OCI-LY1 (cell line): ENCODE results near the gene CEP57L1.

Source experiments
- H2AFZ ChIP-seq: fragments of 200-600 bp; sonication (generic), shearing (Covaris generic); 2 replicates; pipeline ENCODE4 v1.6.0; 2014; ENCODE audit warnings: antibody characterized with exemption, mild to moderate bottlenecking, low read length
- H3F3A ChIP-seq: fragments of 200-600 bp; sonication (generic), shearing (Covaris generic); 2 replicates; pipeline ENCODE4 v1.6.0; 2014; ENCODE audit warnings: mild to moderate bottlenecking, antibody characterized with exemption, low read length, moderate library complexity; ENCODE audit not compliant: insufficient read depth
- H3K27ac ChIP-seq: fragments of 200-600 bp; sonication (generic); 2 replicates; pipeline ENCODE4 v1.5.1; 2014; ENCODE audit warnings: low read length, mixed run types, mild to moderate bottlenecking, low read depth; ENCODE audit not compliant: poor library complexity, severe bottlenecking
- H3K27me3 ChIP-seq: fragments of 200-600 bp; sonication (generic); 2 replicates; pipeline ENCODE4 v1.6.0; 2014; ENCODE audit warnings: antibody characterized with exemption, mild to moderate bottlenecking, low read length, moderate library complexity; ENCODE audit not compliant: insufficient read depth
- H3K36me3 ChIP-seq: fragments of 200-600 bp; sonication (generic); 2 replicates; pipeline ENCODE4 v1.6.1; 2014; ENCODE audit warnings: mild to moderate bottlenecking, antibody characterized with exemption, low read length, moderate library complexity, mixed read lengths; ENCODE audit not compliant: insufficient read depth
- H3K4me1 ChIP-seq: fragments of 200-600 bp; sonication (generic); 2 replicates; pipeline ENCODE4 v1.5.1; 2014; ENCODE audit warnings: mild to moderate bottlenecking, low read length, moderate library complexity; ENCODE audit not compliant: insufficient read depth, severe bottlenecking
- H3K4me2 ChIP-seq: fragments of 200-600 bp; sonication (generic), shearing (Covaris generic); 2 replicates; pipeline ENCODE4 v1.6.1; 2014; ENCODE audit warnings: low read length
- H3K4me3 ChIP-seq: fragments of 200-600 bp; sonication (generic); 2 replicates; pipeline ENCODE4 v1.5.1; 2014; ENCODE audit warnings: low read length, low read depth, mild to moderate bottlenecking, mixed read lengths; ENCODE audit not compliant: poor library complexity, severe bottlenecking
- H3K79me2 ChIP-seq: fragments of 200-600 bp; shearing (Covaris generic); 2 replicates; pipeline ENCODE4 v1.6.1; 2016; ENCODE audit warnings: mixed run types, low read length, mixed read lengths; ENCODE audit not compliant: insufficient read depth
- H3K9ac ChIP-seq: fragments of 200-600 bp; sonication (generic), shearing (Covaris generic); 2 replicates; pipeline ENCODE4 v1.6.1; 2014; ENCODE audit warnings: mild to moderate bottlenecking, low read length, mixed read lengths
- H3K9me2 ChIP-seq: fragments of 200-600 bp; sonication (generic), shearing (Covaris generic); 2 replicates; pipeline ENCODE4 v1.6.1; 2014; ENCODE audit warnings: low read depth, mild to moderate bottlenecking, low read length, mixed read lengths
- H3K9me3 ChIP-seq: fragments of 200-600 bp; shearing (Covaris generic); 2 replicates; pipeline ENCODE4 v1.6.1; 2014; ENCODE audit warnings: low read length, mixed read lengths
- H4K20me1 ChIP-seq: fragments of 200-600 bp; sonication (generic), shearing (Covaris generic); 2 replicates; pipeline ENCODE4 v1.6.0; 2016; ENCODE audit warnings: mild to moderate bottlenecking, low read length; ENCODE audit not compliant: insufficient read depth
- EZH2 ChIP-seq: fragments of 200-600 bp; sonication (generic), shearing (Covaris generic); IDR thresholded peaks from 2 replicates; pipeline ENCODE4 v1.8.0; 2017; ENCODE audit warnings: borderline replicate concordance, mixed run types, mild to moderate bottlenecking, antibody characterized with exemption, low read length, moderate library complexity, mixed read lengths
- TF ChIP-seq, protein P1 (sequence below): fragments of 200-600 bp; sonication (generic), shearing (Covaris generic); IDR thresholded peaks from 2 replicates; pipeline ENCODE4 v1.5.1; 2017; ENCODE audit warnings: mild to moderate bottlenecking, antibody characterized with exemption, low read length, moderate library complexity, mixed read lengths

Gene CEP57L1

GRCh38 chr6:109164331-109164730 lies 69.0 kb downstream of the CEP57L1 start:
- Histone ChIP-seq H2AFZ (no peak overlapping the region), H3K9me3 (no peaks in the 10 kb centered on the region), H3F3A (no peaks in the 10 kb centered on the region), H3K36me3 (no peaks in the 10 kb centered on the region), H3K9ac (no peak overlapping the region), H3K79me2 (no peaks in the 10 kb centered on the region), H3K9me2 (no peaks in the 10 kb centered on the region), H3K27ac (no peak overlapping the region), H3K27me3 (no peaks in the 10 kb centered on the region), H3K4me2 (no peak overlapping the region), H4K20me1 (no peaks in the 10 kb centered on the region), H3K4me3 (no peak overlapping the region), H3K4me1 (no peaks in the 10 kb centered on the region)
- TF ChIP-seq, protein P1, sequence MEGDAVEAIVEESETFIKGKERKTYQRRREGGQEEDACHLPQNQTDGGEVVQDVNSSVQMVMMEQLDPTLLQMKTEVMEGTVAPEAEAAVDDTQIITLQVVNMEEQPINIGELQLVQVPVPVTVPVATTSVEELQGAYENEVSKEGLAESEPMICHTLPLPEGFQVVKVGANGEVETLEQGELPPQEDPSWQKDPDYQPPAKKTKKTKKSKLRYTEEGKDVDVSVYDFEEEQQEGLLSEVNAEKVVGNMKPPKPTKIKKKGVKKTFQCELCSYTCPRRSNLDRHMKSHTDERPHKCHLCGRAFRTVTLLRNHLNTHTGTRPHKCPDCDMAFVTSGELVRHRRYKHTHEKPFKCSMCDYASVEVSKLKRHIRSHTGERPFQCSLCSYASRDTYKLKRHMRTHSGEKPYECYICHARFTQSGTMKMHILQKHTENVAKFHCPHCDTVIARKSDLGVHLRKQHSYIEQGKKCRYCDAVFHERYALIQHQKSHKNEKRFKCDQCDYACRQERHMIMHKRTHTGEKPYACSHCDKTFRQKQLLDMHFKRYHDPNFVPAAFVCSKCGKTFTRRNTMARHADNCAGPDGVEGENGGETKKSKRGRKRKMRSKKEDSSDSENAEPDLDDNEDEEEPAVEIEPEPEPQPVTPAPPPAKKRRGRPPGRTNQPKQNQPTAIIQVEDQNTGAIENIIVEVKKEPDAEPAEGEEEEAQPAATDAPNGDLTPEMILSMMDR: no peak
- no peak for TF ChIP-seq EZH2

DNA sequence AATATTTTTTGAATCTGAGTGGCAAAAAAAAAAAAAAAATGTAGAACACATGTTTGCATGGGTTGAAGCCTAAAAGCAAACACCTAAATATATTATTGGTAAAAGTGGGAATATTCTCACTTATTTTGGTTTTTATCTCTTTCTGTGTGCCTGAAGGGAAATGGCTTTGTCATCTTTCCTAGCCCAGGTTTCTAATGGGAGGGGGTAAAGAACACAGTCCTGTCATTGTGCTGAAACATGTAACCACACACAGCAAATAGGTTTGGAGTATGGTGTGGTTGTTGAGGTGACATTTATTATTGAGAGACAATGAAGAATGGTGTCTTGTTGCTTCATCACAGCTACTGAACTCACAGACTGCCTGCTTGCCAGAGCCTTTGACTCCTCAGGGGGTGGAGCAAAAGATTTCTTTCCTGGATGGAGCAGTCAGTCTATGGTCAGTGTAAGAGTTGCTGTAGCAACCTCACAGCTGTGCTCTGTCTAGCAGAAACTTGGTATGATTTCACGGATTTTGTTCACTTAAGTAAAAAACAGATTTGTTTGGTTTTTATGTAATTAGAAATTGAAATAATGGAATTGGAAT lies 70.2 kb downstream of the CEP57L1 start:
- Histone ChIP-seq H3K9ac (no peak overlapping the region), H3K27me3 (no peaks in the 10 kb centered on the region), H3K9me2 (no peaks in the 10 kb centered on the region), H3K27ac (no peak overlapping the region), H3F3A (no peaks in the 10 kb centered on the region), H3K36me3 (no peaks in the 10 kb centered on the region), H4K20me1 (no peaks in the 10 kb centered on the region), H3K9me3 (no peaks in the 10 kb centered on the region), H3K4me3 (no peak overlapping the region), H3K4me1 (no peaks in the 10 kb centered on the region), H3K79me2 (no peaks in the 10 kb centered on the region), H2AFZ (no peak overlapping the region), H3K4me2 (no peak overlapping the region)
- TF ChIP-seq, protein P1: no peak
- TF ChIP-seq EZH2: no peak

- Histone ChIP-seq H3K4me1 (no peaks in the 10 kb centered on the region), H3K79me2 (no peaks in the 10 kb centered on the region), H3K27ac (no peak overlapping the region), H3K4me2 (no peak overlapping the region), H3K9me3 (no peaks in the 10 kb centered on the region), H3K4me3 (no peak overlapping the region), H4K20me1 (no peaks in the 10 kb centered on the region), H3F3A (no peaks in the 10 kb centered on the region), H3K27me3 (no peaks in the 10 kb centered on the region), H3K9me2 (no peaks in the 10 kb centered on the region), H2AFZ (no peak overlapping the region), H3K36me3 (no peaks in the 10 kb centered on the region), H3K9ac (no peak overlapping the region)
- TF ChIP-seq, protein P1: no peak
- no peak for TF ChIP-seq EZH2
Observed at GRCh38 chr6:109166673-109167072, 71.4 kb downstream of the CEP57L1 start.
